ENCODE measurements around the gene KRT78.

Gene KRT78

DNA sequence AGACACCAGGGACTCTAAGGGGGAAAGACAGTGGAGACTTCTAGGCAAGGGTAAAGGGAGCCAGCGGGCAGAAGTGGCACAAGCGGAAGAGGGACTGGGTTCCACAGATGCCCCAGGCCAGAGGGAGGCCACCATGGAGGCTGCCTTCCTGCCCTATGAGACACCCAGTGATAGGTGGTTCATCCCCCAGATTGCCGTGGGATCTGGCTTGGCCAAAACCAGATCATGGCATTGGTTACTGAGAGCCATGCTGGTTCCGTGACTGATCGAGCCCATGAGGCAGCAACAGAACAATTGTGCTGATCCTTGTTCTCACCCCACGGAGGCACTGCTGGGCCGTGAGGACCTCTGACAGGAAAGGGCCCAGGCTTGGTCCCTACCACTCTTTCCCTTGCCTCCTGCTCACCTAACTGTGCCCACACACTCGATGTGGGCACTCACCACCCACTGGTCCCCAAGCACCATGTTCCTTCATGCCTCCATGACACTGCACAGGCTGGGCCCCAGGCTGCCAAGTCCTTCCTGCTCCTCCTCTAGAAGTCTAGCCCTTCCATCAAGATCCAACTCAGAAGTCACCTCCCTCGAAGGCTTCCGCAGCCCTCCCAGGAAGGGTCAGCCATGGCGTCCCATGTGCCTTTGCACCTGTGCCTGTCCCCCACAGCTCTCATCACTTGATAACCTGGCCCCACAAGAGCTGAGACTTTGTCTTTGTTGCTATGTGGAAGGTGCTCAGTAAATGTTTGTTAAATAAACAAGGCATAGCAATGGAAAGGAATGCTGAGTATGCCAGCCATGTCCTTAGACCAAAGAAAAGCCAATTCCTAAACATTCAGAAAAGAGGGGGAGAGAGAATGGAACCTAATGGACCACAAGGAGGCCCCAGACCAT lies 21.9 kb downstream of the KRT78 start:
- no peak overlapping the region for H3K4me3 Mint-ChIP-seq
- H3K27ac Mint-ChIP-seq: no peak overlapping the region
- H3K4me1 Mint-ChIP-seq (ENCODE audit: low read depth): no peaks in the 10 kb centered on the region
- no peaks in the 10 kb centered on the region for H3K36me3 Mint-ChIP-seq (ENCODE audit: low read depth)
- H3K9me3 Mint-ChIP-seq: no peaks in the 10 kb centered on the region
- no peaks in the 10 kb centered on the region for H3K27me3 Mint-ChIP-seq (ENCODE audit: low read depth)

DNA sequence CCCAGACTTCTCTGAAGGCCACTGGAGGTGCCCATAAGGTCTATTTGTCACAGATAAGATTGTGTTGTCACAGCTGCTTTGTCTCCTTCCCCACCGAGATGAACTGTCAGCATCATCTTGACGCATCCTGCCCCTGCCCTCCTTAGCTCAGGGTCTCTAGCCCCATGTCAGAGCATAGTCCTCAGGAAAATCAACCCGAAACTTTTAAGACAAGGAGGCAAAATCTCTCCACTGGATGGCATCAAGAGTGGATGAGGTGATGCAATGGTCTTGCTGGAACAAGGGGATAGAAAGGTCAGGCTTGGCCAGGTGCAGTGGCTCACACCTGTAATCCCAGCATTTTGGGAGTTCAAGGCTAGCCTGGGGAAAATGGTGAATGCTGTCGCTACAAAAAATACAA lies 22.8 kb downstream of the KRT78 start:
- no peaks in the 10 kb centered on the region for H3K27me3 Mint-ChIP-seq (ENCODE audit: low read depth)
- no peak overlapping the region for H3K4me3 Mint-ChIP-seq

DNA sequence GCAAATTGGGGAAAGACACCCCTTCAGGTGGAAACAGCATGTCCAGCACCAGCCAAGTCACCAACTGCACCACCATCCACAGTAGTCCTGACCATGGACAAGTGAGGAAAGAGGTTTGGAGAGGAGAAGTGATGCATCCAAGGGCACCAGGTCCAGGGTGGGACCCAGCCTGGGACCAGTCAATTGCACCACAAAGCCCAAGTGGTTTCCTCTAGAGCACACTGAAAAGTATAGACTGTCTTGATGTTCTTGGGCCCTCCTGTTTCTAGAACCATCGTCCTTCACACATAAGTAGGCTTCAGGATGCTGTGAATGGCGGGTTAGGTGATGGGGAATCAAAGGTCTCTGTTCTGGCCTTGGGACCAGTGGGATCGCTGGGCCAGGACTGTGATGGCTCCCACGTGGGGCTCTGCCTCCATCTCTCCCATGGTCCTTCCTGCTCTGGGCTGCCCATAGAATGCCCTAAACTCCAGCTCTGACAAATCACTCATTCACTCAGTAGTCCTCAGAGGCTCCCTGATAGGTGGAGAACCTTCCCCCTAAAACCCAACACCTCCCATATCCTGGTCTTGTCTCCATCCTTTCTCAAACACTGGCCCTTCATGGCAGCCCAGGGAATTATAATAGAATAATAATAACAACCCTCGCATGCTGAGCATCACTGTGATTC lies 23.9 kb downstream of the KRT78 start:
- Mint-ChIP-seq H3K9me3 (no peaks in the 10 kb centered on the region), H3K27ac (no peak overlapping the region), H3K4me3 (no peak overlapping the region), H3K27me3 (ENCODE audit: low read depth) (no peaks in the 10 kb centered on the region), H3K36me3 (ENCODE audit: low read depth) (no peaks in the 10 kb centered on the region), H3K4me1 (ENCODE audit: low read depth) (no peaks in the 10 kb centered on the region)

More for the DNA sequence above, 22.8 kb downstream of the KRT78 start:
- Mint-ChIP-seq H3K4me1 (ENCODE audit: low read depth) (no peaks in the 10 kb centered on the region), H3K27ac (no peak overlapping the region), H3K36me3 (ENCODE audit: low read depth) (no peaks in the 10 kb centered on the region), H3K9me3 (no peaks in the 10 kb centered on the region)

DNA sequence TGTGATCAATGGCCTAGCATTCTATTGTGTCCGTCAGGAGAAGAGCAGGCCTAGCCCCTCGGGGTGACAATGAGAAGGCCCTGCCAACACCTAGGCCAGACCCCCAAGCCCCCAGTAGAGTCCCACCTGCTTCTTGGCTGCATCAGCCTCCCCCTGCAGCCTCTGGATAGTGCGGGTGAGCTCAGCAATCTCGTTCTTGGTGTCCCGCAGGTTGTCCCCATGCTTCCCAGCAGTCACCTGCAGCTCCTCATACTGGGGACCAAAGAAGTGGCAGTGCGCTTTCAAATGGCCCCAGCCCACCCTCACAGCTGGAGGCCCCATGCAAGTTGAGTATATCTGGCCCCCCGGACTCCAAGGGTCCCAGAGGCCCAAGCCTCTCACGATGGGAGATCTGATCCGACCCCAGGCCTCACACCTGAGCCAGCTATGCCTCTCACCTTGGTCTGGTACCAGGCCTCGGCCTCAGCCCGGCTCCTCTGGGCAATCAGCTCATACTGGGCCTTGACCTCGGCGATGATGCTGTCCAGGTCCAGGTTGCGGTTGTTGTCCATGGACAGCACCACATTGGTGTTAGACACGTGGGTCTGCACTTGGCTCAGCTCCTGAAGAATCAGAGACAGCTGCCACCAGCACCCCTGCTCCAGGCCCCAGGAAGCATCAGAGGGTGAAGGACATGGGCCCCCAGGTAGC lies 24.9 kb downstream of the KRT78 start:
- Mint-ChIP-seq H3K4me1 (ENCODE audit: low read depth) (no peaks in the 10 kb centered on the region), H3K9me3 (no peaks in the 10 kb centered on the region), H3K27ac (no peak overlapping the region)

DNA sequence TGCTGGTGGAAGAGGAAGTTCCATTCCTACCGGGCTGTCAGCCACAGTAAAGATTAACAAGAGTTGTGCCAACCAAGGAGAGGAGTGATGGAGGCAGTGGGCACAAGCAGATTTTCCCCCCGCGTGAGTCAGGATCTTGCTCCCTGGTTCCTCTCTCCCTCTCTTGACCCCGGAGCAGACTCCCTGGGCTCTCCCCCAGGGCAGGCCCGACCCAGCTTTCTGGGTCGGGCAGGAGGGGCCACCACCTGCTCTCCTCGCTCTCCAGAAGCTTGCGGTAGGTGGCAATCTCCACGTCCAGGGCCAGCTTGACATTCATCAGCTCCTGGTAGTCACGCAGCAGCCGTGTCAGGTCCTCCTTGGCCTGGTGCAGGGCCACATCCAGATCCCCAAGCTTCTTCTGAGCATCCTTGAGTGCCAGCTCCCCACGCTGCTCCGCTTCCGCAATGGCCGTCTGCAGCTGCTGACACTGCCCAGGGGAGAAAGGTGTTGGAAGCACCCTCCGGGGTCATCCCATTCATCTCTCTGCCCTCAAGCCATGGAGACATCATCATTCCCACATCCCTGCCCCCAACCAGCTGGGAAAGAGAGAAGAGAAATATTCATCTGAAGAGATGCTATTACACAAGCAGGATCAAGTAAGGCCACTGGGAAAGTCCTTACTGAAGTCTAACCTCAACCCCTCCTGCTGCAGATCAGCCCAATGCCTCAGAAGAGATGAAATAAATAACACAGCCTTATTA lies 25.9 kb downstream of the KRT78 start:
- Mint-ChIP-seq H3K9me3 (no peaks in the 10 kb centered on the region), H3K27ac (no peak overlapping the region)

More for the DNA sequence above, 24.9 kb downstream of the KRT78 start:
- no peaks in the 10 kb centered on the region for H3K27me3 Mint-ChIP-seq (ENCODE audit: low read depth)
- H3K4me3 Mint-ChIP-seq: no peak overlapping the region
- H3K36me3 Mint-ChIP-seq (ENCODE audit: low read depth): no peaks in the 10 kb centered on the region

DNA sequence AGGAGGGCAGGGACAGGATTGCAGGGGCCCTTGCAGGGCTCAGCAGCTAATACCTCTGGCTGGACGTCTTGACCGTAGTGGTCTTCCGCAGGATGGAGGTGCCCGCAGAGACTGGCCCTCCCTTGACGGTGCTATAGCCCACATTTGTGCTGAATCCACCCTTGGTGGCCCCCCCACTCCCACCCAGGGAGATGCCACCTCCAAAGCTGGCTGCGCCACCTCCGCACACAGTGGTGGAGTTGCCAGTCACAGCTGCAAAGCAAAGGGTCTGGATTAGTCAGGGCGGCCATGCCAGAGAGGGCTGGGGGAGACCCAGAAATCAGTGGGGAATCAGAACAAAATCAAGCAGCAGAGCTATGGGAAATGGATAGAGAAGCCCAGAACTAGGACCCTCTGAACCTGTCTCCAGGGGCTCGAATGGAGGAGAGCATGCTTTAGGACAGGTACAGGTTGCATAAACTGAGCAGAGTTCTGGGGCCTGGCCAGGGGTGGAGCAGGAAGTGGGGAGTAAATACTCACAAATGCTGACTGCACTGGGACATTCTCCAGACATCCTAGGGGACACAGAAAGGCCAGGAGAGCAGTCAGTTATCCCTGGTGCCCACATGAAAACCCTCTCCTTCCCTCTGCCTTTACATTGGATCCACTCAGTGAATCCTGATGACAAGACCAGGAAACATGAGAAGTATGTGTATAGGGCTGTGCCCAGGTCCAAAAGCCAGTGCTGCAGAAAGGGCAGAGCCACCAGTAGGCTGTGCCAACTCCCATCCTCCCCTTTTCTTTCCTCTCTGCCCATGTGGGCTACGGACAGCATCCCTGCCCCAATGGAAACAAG lies 26.8 kb downstream of the KRT78 start:
- no peak overlapping the region for H3K27ac Mint-ChIP-seq
- no peaks in the 10 kb centered on the region for H3K27me3 Mint-ChIP-seq (ENCODE audit: low read depth)
- no peak overlapping the region for H3K4me3 Mint-ChIP-seq
- H3K4me1 Mint-ChIP-seq (ENCODE audit: low read depth): no peaks in the 10 kb centered on the region
- H3K9me3 Mint-ChIP-seq: no peaks in the 10 kb centered on the region
- H3K36me3 Mint-ChIP-seq (ENCODE audit: low read depth): no peaks in the 10 kb centered on the region

More for the DNA sequence above, 25.9 kb downstream of the KRT78 start:
- no peaks in the 10 kb centered on the region for H3K36me3 Mint-ChIP-seq (ENCODE audit: low read depth)
- H3K27me3 Mint-ChIP-seq (ENCODE audit: low read depth): no peaks in the 10 kb centered on the region
- H3K4me1 Mint-ChIP-seq (ENCODE audit: low read depth): no peaks in the 10 kb centered on the region
- H3K4me3 Mint-ChIP-seq: no peak overlapping the region

DNA sequence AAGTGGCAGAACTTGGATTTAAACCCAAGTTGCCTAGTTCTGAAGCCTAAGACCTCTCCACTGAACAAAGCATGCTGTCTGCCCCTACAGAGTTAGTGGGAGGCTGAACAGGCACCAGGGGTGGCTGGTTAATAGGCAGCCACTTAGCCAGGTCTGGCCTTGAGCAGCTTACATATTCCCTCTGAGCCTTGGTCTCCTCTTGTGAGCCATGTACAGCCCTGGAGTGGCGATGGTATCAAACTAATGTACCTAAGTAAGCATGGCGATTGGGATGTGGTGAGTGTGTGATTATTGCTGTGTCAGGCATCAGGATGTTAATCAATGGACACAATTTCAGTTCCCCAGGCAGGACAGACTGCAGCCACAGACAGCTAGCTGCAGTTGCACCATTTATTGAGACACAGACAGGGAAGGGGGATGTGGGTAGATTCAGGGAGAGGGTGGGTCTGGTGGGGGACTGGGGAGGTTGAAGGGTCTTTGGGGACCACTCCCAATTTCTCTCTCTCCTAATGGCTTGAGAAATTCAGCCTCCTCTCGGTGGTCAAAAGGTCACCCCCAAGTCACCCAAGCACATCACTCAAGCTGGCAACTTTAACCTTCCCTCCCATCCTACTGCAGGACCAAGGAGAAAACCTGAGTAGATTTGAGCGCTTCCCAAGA lies 27.6 kb downstream of the KRT78 start:
- no peak overlapping the region for H3K4me3 Mint-ChIP-seq

DNA sequence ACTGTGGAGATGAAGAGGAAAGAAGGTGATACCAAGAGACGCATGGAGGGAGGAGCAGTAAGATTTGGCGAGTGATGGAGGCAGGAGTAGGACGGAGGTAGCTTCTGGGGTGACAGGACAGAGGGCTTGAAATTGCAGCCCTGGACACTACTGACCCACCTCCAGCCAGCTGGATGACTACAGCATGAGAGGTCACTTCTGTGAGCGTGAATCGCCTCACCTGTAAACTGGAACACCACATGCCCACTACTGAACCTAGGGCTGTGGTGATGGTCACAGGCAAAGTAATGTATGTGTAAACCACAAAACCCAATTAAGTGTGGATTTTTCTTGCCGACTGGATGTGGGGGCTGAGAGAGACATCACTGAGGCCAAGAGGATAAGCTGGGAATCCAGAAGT lies 28.3 kb downstream of the KRT78 start:
- Mint-ChIP-seq H3K9me3 (no peaks in the 10 kb centered on the region), H3K27me3 (ENCODE audit: low read depth) (no peaks in the 10 kb centered on the region), H3K36me3 (ENCODE audit: low read depth) (no peaks in the 10 kb centered on the region), H3K4me3 (no peak overlapping the region), H3K4me1 (ENCODE audit: low read depth) (no peaks in the 10 kb centered on the region), H3K27ac (no peak overlapping the region)

More for the DNA sequence above, 27.6 kb downstream of the KRT78 start:
- Mint-ChIP-seq H3K27ac (no peak overlapping the region), H3K27me3 (ENCODE audit: low read depth) (no peaks in the 10 kb centered on the region), H3K9me3 (no peaks in the 10 kb centered on the region), H3K4me1 (ENCODE audit: low read depth) (no peaks in the 10 kb centered on the region), H3K36me3 (ENCODE audit: low read depth) (no peaks in the 10 kb centered on the region)

DNA sequence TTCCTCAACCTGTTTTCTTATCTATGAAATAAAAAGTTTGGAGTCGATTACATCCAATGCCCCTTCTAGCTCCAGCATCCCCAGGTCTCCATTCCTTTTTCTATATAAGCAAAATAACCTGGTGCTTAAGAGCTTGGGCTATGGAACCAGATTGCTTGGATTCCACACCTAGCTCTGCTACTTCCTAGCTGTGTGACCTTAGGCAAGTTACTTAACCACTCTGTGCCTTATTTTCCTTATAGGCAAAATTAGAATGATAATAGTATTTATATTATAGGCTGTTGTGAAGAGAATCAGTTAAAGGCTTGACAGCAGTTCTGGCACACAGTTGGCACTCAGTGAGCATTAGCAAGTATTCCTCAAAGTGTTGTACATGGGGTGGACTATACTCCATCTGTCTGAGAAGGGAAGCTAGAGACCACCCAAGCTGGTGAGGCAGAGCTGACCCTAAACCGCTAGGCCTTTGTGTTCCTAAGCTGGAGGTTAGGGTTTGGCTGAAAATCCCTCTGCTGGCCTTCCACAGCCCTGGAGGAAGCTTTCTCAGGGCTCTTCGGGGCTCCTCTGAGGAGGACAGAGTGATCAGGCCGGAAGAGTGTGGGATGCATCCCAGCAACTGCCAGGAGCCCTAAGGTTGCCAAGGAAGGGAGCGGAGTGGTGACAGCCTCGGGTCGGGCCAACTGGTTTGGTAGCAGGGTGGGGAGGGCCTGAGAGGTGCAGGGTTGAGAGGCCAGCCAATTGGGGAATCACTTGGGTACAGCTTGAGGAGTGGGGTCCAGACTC lies 28.9 kb downstream of the KRT78 start:
- no peak overlapping the region for H3K27ac Mint-ChIP-seq
- no peaks in the 10 kb centered on the region for H3K36me3 Mint-ChIP-seq (ENCODE audit: low read depth)
- no peaks in the 10 kb centered on the region for H3K4me1 Mint-ChIP-seq (ENCODE audit: low read depth)
- H3K9me3 Mint-ChIP-seq: no peaks in the 10 kb centered on the region
- H3K4me3 Mint-ChIP-seq: no peak overlapping the region
- H3K27me3 Mint-ChIP-seq (ENCODE audit: low read depth): no peaks in the 10 kb centered on the region

DNA sequence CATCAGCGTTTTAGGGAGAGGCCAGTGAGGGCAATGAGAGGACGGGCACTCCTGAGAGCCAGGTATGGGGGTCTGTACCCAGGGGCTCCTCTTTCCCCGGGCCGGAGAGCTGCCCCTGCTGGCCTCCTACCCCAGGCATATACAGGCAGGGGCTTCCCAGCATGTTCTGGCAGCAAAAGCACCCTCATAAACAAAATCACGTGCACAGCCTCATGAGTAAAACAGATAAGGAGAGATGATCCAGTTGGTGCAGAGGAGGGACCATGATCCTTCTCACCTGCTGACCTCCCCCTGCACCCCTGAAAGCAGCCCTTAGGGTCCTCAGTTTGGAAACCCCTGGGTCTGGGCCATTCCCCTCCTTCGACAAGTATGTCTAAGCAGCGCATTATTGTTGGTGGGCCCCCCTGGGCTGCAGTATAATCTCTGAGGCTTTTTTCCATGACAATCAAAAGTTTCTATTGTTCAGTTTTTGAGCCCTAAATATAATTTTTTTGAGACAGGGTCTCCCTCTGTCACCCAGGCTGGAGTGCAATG lies 29.8 kb downstream of the KRT78 start:
- Mint-ChIP-seq H3K36me3 (ENCODE audit: low read depth) (no peaks in the 10 kb centered on the region), H3K27me3 (ENCODE audit: low read depth) (no peaks in the 10 kb centered on the region), H3K27ac (no peak overlapping the region), H3K4me3 (no peak overlapping the region), H3K4me1 (ENCODE audit: low read depth) (no peaks in the 10 kb centered on the region), H3K9me3 (no peaks in the 10 kb centered on the region)

DNA sequence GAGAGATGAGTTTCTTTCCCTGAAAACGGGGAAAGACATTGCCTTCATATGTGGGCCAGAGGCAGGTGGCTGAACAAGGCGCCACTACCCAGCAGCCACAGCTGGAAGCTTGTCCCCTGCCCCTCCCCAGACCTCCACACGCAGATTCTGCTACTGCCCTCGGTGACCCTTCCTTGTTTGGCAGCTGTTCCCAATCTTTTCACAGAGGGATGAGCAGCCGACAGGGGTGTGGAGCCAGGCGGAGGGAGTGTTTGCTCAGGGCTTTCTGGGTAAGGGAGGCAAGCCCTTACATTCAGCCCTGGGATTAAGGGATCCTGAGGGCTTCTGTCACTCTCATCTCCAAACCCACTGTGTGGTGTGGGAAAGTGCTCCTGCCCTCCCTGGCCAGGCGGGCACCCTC lies 30.4 kb downstream of the KRT78 start:
- Mint-ChIP-seq H3K36me3 (ENCODE audit: low read depth) (no peaks in the 10 kb centered on the region), H3K4me1 (ENCODE audit: low read depth) (no peaks in the 10 kb centered on the region), H3K27me3 (ENCODE audit: low read depth) (no peaks in the 10 kb centered on the region), H3K4me3 (no peak overlapping the region), H3K9me3 (no peaks in the 10 kb centered on the region), H3K27ac (no peak overlapping the region)

DNA sequence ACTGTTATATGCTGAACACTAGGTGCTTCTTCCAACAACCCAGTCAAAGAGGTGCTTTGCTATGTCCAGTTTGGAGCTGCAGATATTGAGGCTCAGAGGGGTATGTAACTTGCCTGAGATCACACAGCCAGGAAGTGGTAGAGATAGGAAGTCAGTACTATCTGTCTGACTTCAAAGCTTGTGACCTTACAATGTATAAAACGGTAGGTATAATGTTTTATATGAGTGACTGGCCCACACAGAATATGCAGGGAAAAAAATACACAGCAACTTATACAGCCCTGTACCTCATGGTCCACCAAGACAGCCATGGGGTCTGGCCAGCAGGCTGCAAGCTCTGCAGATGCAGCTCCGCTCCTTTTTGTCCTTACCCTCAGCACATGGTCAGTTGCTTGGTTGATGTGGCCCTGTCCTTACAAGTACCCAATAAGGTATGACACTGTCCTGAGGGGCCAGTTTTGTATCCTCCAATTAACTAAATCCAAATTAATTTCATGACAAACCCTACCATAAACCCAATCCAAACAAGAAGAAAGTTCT lies 31.0 kb downstream of the KRT78 start:
- Mint-ChIP-seq H3K27me3 (ENCODE audit: low read depth) (no peaks in the 10 kb centered on the region), H3K27ac (no peak overlapping the region), H3K4me1 (ENCODE audit: low read depth) (no peaks in the 10 kb centered on the region), H3K4me3 (no peak overlapping the region), H3K9me3 (no peaks in the 10 kb centered on the region), H3K36me3 (ENCODE audit: low read depth) (no peaks in the 10 kb centered on the region)

Data from T-helper 1 cell treated with Interleukin-12 subunit alpha and Interleukin-12 subunit beta and Interleukin-4 antibody, amounts not matched to agents 30 μg/mL and 1 μg/mL, for 36 hours (primary cell).